Lower leg skin (tissue), 4 donors: ENCODE data around the gene EGF. TPM values are rescaled to one million over a fixed set of nuclear protein-coding genes. Genes with fewer than 3 reads are reported as not detected.

Experiments used
- DNase-seq, 2 donors: peaks; one replicate each; pipeline ENCODE4 v3.0.0-alpha.2; 2019; ENCODE audit warnings: low spot score in 2 of 2
- H3K4me3 ChIP-seq: fragments of 200-600 bp; sonication (generic); 2 replicates; pipeline ENCODE4 v1.5.1; 2017; ENCODE audit warnings: mild to moderate bottlenecking, low read depth; ENCODE audit not compliant: poor library complexity, severe bottlenecking
- POLR2A ChIP-seq, 2 donors: fragments of 450-650 bp; IDR thresholded peaks; one replicate each; pipeline ENCODE4 v1.6.1; 2016 to 2017; ENCODE audit warnings: antibody characterized with exemption in 2 of 2, mild to moderate bottlenecking in 1 of 2, moderate library complexity in 1 of 2
- WGBS, 2 donors: methylation state at CpG; one replicate each; pipeline ENCODE4 v1.1.5; 2018; 5-methylcytosine and 5-hydroxymethylcytosine counted together
- intact Hi-C: fragments of 100-400 bp; cut with DNase I; formaldehyde crosslinking; loops from one replicate; pipeline ENCODE4 v1.15.0; 2023; ENCODE audit warnings: low total_unique reads
- total RNA-seq, 4 donors: library from RNA; depleted of rRNA; stranded (reverse); fragments of >200 nt; gene quantifications; one replicate each; pipeline ENCODE4 v1.1.0, GENCODE V29; 2016
- TF ChIP-seq, protein P1 (sequence below), 3 donors: fragments of 450-650 bp; IDR thresholded peaks; one replicate each; pipeline ENCODE4 v1.5.1; 2016; ENCODE audit warnings: antibody characterized with exemption in 3 of 3, mild to moderate bottlenecking in 3 of 3, moderate library complexity in 2 of 3

EGF gene
- total RNA-seq, 4 donors from 2014 or later, result 1.5 to 3.9 (median 2.3) TPM

DNA sequence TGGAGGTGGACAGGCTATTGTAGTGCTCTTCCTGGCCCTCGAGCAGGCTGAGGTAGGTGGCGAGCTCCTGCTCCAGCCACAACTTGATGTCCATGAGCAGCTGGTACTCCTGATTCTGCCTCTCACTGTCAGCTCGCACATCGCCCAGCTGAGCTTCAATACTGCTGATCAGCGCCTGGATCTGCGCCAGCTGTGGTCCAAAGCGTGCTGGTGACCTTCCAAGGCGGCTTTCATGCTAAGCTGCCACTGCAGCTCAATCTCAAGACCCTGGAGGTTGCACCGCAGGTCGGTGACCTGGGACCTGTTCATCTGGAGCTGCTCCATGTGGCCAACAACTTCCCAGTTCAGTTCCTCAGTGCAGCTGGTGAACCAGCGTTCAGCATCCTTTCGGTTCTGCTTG lies 33.6 kb upstream of the EGF start:
- H3K4me3 ChIP-seq, result no peak overlapping the region
- intact Hi-C loops, result no loop called here
- no peak for DNase-seq
- WGBS, 2 donors, result 74 to 89% methylated on average over 10 to 12 of the region's 12 CpGs
- TF ChIP-seq POLR2A (IDR thresholded peaks at IDR 0.05), result no peak
- TF ChIP-seq, protein P1, sequence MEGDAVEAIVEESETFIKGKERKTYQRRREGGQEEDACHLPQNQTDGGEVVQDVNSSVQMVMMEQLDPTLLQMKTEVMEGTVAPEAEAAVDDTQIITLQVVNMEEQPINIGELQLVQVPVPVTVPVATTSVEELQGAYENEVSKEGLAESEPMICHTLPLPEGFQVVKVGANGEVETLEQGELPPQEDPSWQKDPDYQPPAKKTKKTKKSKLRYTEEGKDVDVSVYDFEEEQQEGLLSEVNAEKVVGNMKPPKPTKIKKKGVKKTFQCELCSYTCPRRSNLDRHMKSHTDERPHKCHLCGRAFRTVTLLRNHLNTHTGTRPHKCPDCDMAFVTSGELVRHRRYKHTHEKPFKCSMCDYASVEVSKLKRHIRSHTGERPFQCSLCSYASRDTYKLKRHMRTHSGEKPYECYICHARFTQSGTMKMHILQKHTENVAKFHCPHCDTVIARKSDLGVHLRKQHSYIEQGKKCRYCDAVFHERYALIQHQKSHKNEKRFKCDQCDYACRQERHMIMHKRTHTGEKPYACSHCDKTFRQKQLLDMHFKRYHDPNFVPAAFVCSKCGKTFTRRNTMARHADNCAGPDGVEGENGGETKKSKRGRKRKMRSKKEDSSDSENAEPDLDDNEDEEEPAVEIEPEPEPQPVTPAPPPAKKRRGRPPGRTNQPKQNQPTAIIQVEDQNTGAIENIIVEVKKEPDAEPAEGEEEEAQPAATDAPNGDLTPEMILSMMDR (IDR thresholded peaks at IDR 0.05), result no peak

- DNase-seq, result no peak
- 88 to 91% methylated on average over 7 of the region's 7 CpGs for WGBS, 2 donors
- H3K4me3 ChIP-seq, result no peak overlapping the region
- intact Hi-C loops, result no loop called here
- TF ChIP-seq, protein P1 (IDR thresholded peaks at IDR 0.05), result no peak
- TF ChIP-seq POLR2A (IDR thresholded peaks at IDR 0.05), result no peak
These were observed 32.9 kb upstream of the EGF start for GRCh38 chr4:109879636-109880314.

DNA sequence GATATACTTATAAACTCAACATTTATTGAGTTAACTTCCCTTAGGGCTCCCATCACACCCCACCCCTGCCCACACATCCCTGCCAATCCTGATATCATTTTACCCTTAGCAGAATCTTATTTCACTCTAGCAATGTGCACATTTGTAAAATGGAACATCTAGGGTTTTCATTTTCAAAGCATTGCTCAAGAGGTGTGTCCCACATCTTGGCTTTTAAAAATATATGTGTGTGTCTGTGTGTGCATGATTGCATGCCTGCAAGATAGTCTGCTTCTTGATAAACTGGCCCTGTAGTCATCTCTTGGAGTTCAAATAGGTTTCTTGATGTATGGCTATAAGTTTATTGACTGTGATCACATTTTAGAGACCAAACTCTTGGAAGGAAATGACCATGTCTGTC lies 26.4 kb upstream of the EGF start:
- intact Hi-C loops, result no loop called here

GRCh38 chr4:109887071-109887470 lies 25.6 kb upstream of the EGF start:
- H3K4me3 ChIP-seq, result no peak overlapping the region
- TF ChIP-seq POLR2A (IDR thresholded peaks at IDR 0.05), result no peak
- TF ChIP-seq, protein P1 (IDR thresholded peaks at IDR 0.05), result no peak
- DNase-seq, result no peak
- 69 to 78% methylated on average over 6 of the region's 6 CpGs for WGBS, 2 donors
- intact Hi-C loops, result no loop called here

More for the DNA sequence above, 26.4 kb upstream of the EGF start:
- DNase-seq, result no peak
- H3K4me3 ChIP-seq, result no peak overlapping the region
- TF ChIP-seq, protein P1 (IDR thresholded peaks at IDR 0.05), result no peak
- TF ChIP-seq POLR2A (IDR thresholded peaks at IDR 0.05), result no peak

GRCh38 chr4:109890076-109890475 lies 22.6 kb upstream of the EGF start:
- TF ChIP-seq POLR2A (IDR thresholded peaks at IDR 0.05), result no peak
- TF ChIP-seq, protein P1 (IDR thresholded peaks at IDR 0.05), result no peak
- no peak for DNase-seq
- no peak overlapping the region for H3K4me3 ChIP-seq
- intact Hi-C loops, result no loop called here
